ENCODE results near the gene PCED1B.
A peak's percentile ranks its signal among the peaks of the same experiment; 100 is the strongest.
"Not testable (repeated sequence)": the region's sequence is repeated elsewhere in the genome, so short reads cannot be mapped to it uniquely, and the experiment has no call there.

The PCED1B gene

DNA sequence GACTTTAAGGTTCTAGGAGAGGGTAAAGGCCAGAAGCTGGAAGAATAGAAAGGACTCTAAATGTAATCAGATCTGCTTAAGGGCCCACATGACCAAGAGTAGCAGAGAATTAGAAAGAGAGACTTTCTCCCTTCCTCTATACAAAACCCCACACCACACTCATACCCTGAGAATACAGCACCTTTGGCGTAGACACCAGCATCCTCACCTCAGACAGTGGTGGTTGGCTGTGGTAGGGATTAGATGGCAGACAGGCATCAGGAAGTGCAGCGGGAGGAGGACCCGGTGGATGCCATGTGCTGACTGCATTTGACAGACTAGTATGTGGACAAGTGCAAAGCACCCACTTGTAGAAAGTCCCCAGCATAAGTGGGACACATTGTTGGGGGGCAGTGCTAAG lies 98.6 kb downstream of the PCED1B start:
- Histone ChIP-seq H4K12ac (ENCODE audit: low read depth, low read length) (no peak overlapping the region), H2AFZ (ENCODE audit: insufficient read depth, low read length, poor library complexity) (no peak overlapping the region), H2BK120ac (ENCODE audit: insufficient read depth, low read length, poor library complexity) (no peak overlapping the region), H3K9ac (ENCODE audit: low read length) (no peak overlapping the region), H2BK5ac (ENCODE audit: low read depth, low read length, poor library complexity) (no peak overlapping the region), H3K27ac (ENCODE audit: low read depth, low read length) (no peak overlapping the region), H2AK5ac (ENCODE audit: low read length) (no peak overlapping the region), H4K91ac (ENCODE audit: low read depth, low read length) (no peak overlapping the region), H4K8ac (ENCODE audit: low read depth, low read length) (no peak overlapping the region), H3K79me1 (ENCODE audit: low read length) (no peaks in the 10 kb centered on the region), H3K4ac (ENCODE audit: low read depth, low read length) (no peak overlapping the region), H2BK12ac (ENCODE audit: low read length) (no peak overlapping the region), H3K4me1 (ENCODE audit: control insufficient read depth in 1 of 2, insufficient read depth in 2 of 2, low read length in 2 of 2) (no peaks in the 10 kb centered on the region), H3K36me3 (ENCODE audit: control insufficient read depth in 1 of 2, insufficient read depth in 2 of 2, low read length in 2 of 2) (no peaks in the 10 kb centered on the region), H3K4me2 (ENCODE audit: low read length) (no peak overlapping the region), H3K4me3 (ENCODE audit: low read depth, low read length) (no peak overlapping the region), H3K27me3 (ENCODE audit: insufficient read depth, low read length) (no peaks in the 10 kb centered on the region), H3K14ac (ENCODE audit: low read length) (no peak overlapping the region), H3K18ac (ENCODE audit: low read length) (no peak overlapping the region), H3K9me3 (ENCODE audit: insufficient read depth, low read depth, low read length) (no peaks in the 10 kb centered on the region), H3K23ac (ENCODE audit: low read length) (no peak overlapping the region), H3K79me2 (ENCODE audit: control insufficient read depth, insufficient read depth, low read length, poor library complexity) (no peaks in the 10 kb centered on the region)
- DNase-seq = no peak
- no CpG with 5 or more reads among the region's 3 CpGs for WGBS (ENCODE audit: extremely low coverage, insufficient coverage, insufficient read length)

DNA sequence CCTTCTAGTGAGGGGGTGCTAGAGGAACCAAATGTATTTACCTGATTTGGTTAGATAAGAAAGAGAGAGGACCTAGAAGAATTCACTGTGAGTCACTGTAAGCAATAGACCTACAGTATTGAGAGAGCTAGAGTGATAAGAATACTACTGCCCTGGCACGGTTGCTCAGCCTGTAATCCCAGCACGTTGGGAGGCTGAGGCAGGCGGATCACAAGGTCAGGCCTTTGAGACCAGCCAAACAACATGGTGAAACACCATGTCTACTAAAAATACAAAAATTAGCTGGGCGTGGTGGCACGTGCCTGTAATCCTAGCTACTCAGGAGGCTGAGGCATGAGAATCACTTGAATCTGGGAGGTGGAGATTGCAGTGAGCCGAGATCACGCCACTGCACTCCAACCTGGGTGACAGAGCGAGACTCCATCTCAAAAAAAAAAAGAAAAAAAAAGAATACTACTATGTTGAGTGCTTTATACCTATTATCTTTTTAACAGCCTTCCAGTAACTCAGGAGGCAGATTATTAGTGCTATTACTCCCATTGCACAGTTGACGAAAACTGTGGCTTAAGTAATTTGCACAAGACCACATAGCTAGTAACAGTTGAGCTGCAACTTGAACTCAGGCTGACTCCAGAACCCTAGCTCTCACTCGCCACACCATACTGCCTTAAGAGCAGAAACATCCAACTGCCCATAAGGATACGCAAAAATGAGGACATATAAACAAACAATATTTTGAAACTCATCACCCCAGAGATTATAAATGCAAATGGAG lies 102.9 kb downstream of the PCED1B start:
- H3K79me1 ChIP-seq (ENCODE audit: low read length); H2BK12ac ChIP-seq (ENCODE audit: low read length); H3K14ac ChIP-seq (ENCODE audit: low read length); H3K27ac ChIP-seq (ENCODE audit: low read depth, low read length); H2BK120ac ChIP-seq (ENCODE audit: insufficient read depth, low read length, poor library complexity); H3K9me3 ChIP-seq (ENCODE audit: insufficient read depth, low read depth, low read length); H2BK5ac ChIP-seq (ENCODE audit: low read depth, low read length, poor library complexity); H3K23ac ChIP-seq (ENCODE audit: low read length); H3K4me1 ChIP-seq (ENCODE audit: control insufficient read depth in 1 of 2, insufficient read depth in 2 of 2, low read length in 2 of 2); H4K91ac ChIP-seq (ENCODE audit: low read depth, low read length); H3K79me2 ChIP-seq (ENCODE audit: control insufficient read depth, insufficient read depth, low read length, poor library complexity); H3K4me3 ChIP-seq (ENCODE audit: low read depth, low read length); H3K9ac ChIP-seq (ENCODE audit: low read length); H2AK5ac ChIP-seq (ENCODE audit: low read length); H3K27me3 ChIP-seq (ENCODE audit: insufficient read depth, low read length); H3K4me2 ChIP-seq (ENCODE audit: low read length); H3K4ac ChIP-seq (ENCODE audit: low read depth, low read length); H4K8ac ChIP-seq (ENCODE audit: low read depth, low read length); H2AFZ ChIP-seq (ENCODE audit: insufficient read depth, low read length, poor library complexity); H4K12ac ChIP-seq (ENCODE audit: low read depth, low read length); H3K18ac ChIP-seq (ENCODE audit: low read length); H3K36me3 ChIP-seq (ENCODE audit: control insufficient read depth in 1 of 2, insufficient read depth in 2 of 2, low read length in 2 of 2): not testable (repeated sequence)
- peak in 1 of 2 donors; percentile 16 for DNase-seq
- WGBS (ENCODE audit: extremely low coverage, insufficient coverage, insufficient read length) = no CpG with 5 or more reads among the region's 11 CpGs

DNA sequence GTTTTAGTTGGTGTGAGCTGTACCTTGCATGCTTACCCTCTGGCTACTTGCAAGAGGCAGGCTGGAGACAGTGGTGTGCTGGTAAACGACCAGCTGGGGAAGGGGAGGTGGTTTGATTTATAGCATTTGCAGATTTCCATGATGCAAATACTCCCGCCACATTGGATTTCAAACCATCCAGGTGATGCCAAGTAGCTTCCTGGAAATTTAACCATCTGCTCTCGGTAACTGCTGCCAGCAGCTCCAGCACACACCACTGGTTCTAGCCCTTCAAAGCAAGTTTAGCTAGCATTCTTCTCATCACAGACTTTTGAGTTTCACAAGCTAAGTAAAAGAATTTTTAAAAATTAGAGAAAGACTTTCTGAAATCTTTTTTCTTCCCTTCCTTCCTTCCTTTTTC lies 104.8 kb downstream of the PCED1B start:
- Histone ChIP-seq H2BK12ac (ENCODE audit: low read length) (no peak overlapping the region), H2AK5ac (ENCODE audit: low read length) (no peak overlapping the region), H3K23ac (ENCODE audit: low read length) (no peak overlapping the region), H4K8ac (ENCODE audit: low read depth, low read length) (no peak overlapping the region), H4K91ac (ENCODE audit: low read depth, low read length) (no peak overlapping the region), H3K14ac (ENCODE audit: low read length) (no peak overlapping the region), H3K9ac (ENCODE audit: low read length) (no peak overlapping the region), H3K9me3 (ENCODE audit: insufficient read depth, low read depth, low read length) (no peaks in the 10 kb centered on the region), H3K4me1 (ENCODE audit: control insufficient read depth in 1 of 2, insufficient read depth in 2 of 2, low read length in 2 of 2) (no peaks in the 10 kb centered on the region), H3K4ac (ENCODE audit: low read depth, low read length) (no peak overlapping the region), H3K27me3 (ENCODE audit: insufficient read depth, low read length) (no peaks in the 10 kb centered on the region), H3K79me2 (ENCODE audit: control insufficient read depth, insufficient read depth, low read length, poor library complexity) (no peaks in the 10 kb centered on the region), H3K36me3 (ENCODE audit: control insufficient read depth in 1 of 2, insufficient read depth in 2 of 2, low read length in 2 of 2) (no peaks in the 10 kb centered on the region), H3K4me3 (ENCODE audit: low read depth, low read length) (no peak overlapping the region), H3K79me1 (ENCODE audit: low read length) (no peaks in the 10 kb centered on the region), H3K4me2 (ENCODE audit: low read length) (no peak overlapping the region), H2AFZ (ENCODE audit: insufficient read depth, low read length, poor library complexity) (no peak overlapping the region), H3K18ac (ENCODE audit: low read length) (no peak overlapping the region), H2BK5ac (ENCODE audit: low read depth, low read length, poor library complexity) (no peak overlapping the region), H4K12ac (ENCODE audit: low read depth, low read length) (no peak overlapping the region), H2BK120ac (ENCODE audit: insufficient read depth, low read length, poor library complexity) (no peak overlapping the region), H3K27ac (ENCODE audit: low read depth, low read length) (no peak overlapping the region)
- no CpG with 5 or more reads among the region's 3 CpGs for WGBS (ENCODE audit: extremely low coverage, insufficient coverage, insufficient read length)
- peak in 1 of 2 donors; percentile 6 for DNase-seq

DNA sequence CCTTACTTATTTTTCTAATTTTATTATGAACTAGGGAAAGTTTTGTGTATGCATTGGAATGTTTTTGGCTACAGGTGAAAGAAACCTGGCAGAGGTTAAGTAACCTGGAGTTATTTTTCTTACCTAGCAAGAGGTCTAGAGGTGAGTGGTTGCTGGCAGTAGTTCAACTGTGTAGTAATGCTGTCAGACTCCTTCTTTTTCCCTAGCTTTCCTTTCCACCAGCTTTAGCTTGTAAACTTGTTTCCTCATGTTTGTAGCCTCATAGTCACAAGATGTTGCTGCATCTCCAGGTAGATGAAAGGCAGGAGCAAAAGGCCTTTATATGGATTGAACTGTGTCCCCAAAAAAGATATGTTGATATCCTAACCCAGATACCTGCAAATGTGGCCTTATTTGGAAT lies 105.4 kb downstream of the PCED1B start:
- DNase-seq = no peak
- no peak overlapping the region for H3K4me2 ChIP-seq (ENCODE audit: low read length)

More for the DNA sequence above, 105.4 kb downstream of the PCED1B start:
- H3K27ac ChIP-seq (ENCODE audit: low read depth, low read length) = no peak overlapping the region
- H3K79me1 ChIP-seq (ENCODE audit: low read length) = no peaks in the 10 kb centered on the region
- H2AFZ ChIP-seq (ENCODE audit: insufficient read depth, low read length, poor library complexity) = no peak overlapping the region
- H3K27me3 ChIP-seq (ENCODE audit: insufficient read depth, low read length) = no peaks in the 10 kb centered on the region
- no peak overlapping the region for H4K8ac ChIP-seq (ENCODE audit: low read depth, low read length)
- H4K91ac ChIP-seq (ENCODE audit: low read depth, low read length) = no peak overlapping the region
- no peak overlapping the region for H2AK5ac ChIP-seq (ENCODE audit: low read length)
- no peak overlapping the region for H3K9ac ChIP-seq (ENCODE audit: low read length)
- H3K14ac ChIP-seq (ENCODE audit: low read length) = no peak overlapping the region
- H4K12ac ChIP-seq (ENCODE audit: low read depth, low read length) = no peak overlapping the region
- no peaks in the 10 kb centered on the region for H3K4me1 ChIP-seq (ENCODE audit: control insufficient read depth in 1 of 2, insufficient read depth in 2 of 2, low read length in 2 of 2)
- H3K9me3 ChIP-seq (ENCODE audit: insufficient read depth, low read depth, low read length) = no peaks in the 10 kb centered on the region
- H3K36me3 ChIP-seq (ENCODE audit: control insufficient read depth in 1 of 2, insufficient read depth in 2 of 2, low read length in 2 of 2) = no peaks in the 10 kb centered on the region
- H3K79me2 ChIP-seq (ENCODE audit: control insufficient read depth, insufficient read depth, low read length, poor library complexity) = no peaks in the 10 kb centered on the region
- H2BK12ac ChIP-seq (ENCODE audit: low read length) = no peak overlapping the region
- no peak overlapping the region for H2BK120ac ChIP-seq (ENCODE audit: insufficient read depth, low read length, poor library complexity)
- H3K4ac ChIP-seq (ENCODE audit: low read depth, low read length) = no peak overlapping the region
- no peak overlapping the region for H3K4me3 ChIP-seq (ENCODE audit: low read depth, low read length)
- H3K23ac ChIP-seq (ENCODE audit: low read length) = no peak overlapping the region
- H2BK5ac ChIP-seq (ENCODE audit: low read depth, low read length, poor library complexity) = no peak overlapping the region
- no peak overlapping the region for H3K18ac ChIP-seq (ENCODE audit: low read length)

Measured in trophoblast cell (in vitro differentiated cells and primary cell).